Prostate gland (tissue), 2 donors: ENCODE data around the gene GNPDA1.

Source experiments
- POLR2A ChIP-seq: fragments of 450-650 bp; IDR thresholded peaks from one replicate; pipeline ENCODE4 v1.6.1; 2016; ENCODE audit warnings: antibody characterized with exemption, mild to moderate bottlenecking
- POLR2AphosphoS5 ChIP-seq: sonication (generic); formaldehyde crosslinking; IDR thresholded peaks from one replicate; pipeline ENCODE4 v1.6.1; 2017; ENCODE audit warnings: antibody characterized with exemption
- TF ChIP-seq, protein P1 (sequence below), 4 experiments: fragments of 200-600 bp in 2 of 4; fragments of 450-650 bp in 2 of 4; sonication (generic) in 2 of 4; IDR thresholded peaks; 1 replicate in 3 of 4; 2 replicates in 1 of 4; pipeline ENCODE4 v1.5.1; 2016 to 2019; ENCODE audit warnings: antibody characterized with exemption in 4 of 4, mild to moderate bottlenecking in 2 of 4, moderate library complexity in 2 of 4

DNA sequence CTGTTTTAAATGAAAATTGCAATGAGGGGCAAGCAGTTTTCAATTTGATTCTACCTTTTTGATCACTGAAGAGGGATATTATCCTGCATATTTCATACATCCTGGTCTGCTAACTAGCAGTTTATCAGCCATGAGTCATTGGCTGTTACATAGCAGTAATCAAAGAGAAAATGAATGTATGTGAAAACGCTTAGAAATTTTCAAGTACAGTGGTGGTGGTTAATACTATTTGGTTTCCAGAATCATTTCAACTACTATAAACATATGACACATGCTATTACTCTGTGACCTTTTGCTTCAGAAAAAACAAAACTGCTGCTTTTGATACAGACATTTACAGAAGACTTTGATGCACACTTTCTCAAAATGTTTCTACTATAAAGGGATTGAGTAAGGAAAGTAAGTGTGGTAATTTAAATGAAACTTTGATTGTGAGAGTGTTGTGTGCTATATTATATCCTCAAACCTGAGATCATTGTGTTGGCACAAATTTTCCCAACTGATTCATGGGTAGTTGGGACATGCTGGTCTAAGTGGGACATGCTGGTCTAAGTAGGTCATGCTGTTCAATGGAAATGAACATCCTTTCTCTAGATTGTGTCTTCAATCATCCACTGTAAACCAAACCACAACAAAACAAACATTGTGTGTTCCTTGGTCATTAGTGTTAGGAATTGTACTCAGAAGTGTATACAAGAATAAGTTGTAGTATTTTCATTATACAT is 38.8 kb downstream of the GNPDA1 start:
- TF ChIP-seq, protein P1, sequence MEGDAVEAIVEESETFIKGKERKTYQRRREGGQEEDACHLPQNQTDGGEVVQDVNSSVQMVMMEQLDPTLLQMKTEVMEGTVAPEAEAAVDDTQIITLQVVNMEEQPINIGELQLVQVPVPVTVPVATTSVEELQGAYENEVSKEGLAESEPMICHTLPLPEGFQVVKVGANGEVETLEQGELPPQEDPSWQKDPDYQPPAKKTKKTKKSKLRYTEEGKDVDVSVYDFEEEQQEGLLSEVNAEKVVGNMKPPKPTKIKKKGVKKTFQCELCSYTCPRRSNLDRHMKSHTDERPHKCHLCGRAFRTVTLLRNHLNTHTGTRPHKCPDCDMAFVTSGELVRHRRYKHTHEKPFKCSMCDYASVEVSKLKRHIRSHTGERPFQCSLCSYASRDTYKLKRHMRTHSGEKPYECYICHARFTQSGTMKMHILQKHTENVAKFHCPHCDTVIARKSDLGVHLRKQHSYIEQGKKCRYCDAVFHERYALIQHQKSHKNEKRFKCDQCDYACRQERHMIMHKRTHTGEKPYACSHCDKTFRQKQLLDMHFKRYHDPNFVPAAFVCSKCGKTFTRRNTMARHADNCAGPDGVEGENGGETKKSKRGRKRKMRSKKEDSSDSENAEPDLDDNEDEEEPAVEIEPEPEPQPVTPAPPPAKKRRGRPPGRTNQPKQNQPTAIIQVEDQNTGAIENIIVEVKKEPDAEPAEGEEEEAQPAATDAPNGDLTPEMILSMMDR (IDR thresholded peaks at IDR 0.05), result no peak
- TF ChIP-seq POLR2AphosphoS5, result no peak
- TF ChIP-seq POLR2A, result no peak
